Breast epithelium (tissue), 4 donors: Measurements from ENCODE around the gene TPST2. TPM values are rescaled to one million over a fixed set of nuclear protein-coding genes. Genes with fewer than 3 reads are reported as not detected.

Experiments used
- DNase-seq, 2 donors: peaks; one replicate each; pipeline ENCODE4 v3.0.0-alpha.2; 2019; ENCODE audit warnings: low spot score in 2 of 2
- H3K27ac ChIP-seq, 2 donors: fragments of 200-600 bp; sonication (generic) in 1 of 2; one replicate each; pipeline ENCODE4 v1.5.1; 2016 to 2019; ENCODE audit warnings: mild to moderate bottlenecking in 1 of 2
- H3K27me3 ChIP-seq, 2 donors: fragments of 200-600 bp; sonication (generic) in 1 of 2; one replicate each; pipeline versions ENCODE4 v1.5.1 to v1.6.0; 2017 to 2019; ENCODE audit warnings: control low read depth in 1 of 2, mild to moderate bottlenecking in 1 of 2
- H3K36me3 ChIP-seq: fragments of 200-600 bp; one replicate; pipeline ENCODE4 v1.5.1; 2019
- H3K4me1 ChIP-seq, 2 donors: fragments of 200-600 bp; sonication (generic); one replicate each; pipeline ENCODE4 v1.5.1; 2016 to 2019; ENCODE audit warnings: control low read depth in 1 of 2
- H3K4me3 ChIP-seq, 3 donors: fragments of 200-600 bp; sonication (generic); 1 replicate in 2 of 3; 2 replicates in 1 of 3; pipeline ENCODE4 v1.5.1; 2016 to 2019; ENCODE audit warnings: mild to moderate bottlenecking in 3 of 3, moderate library complexity in 2 of 3
- H3K9me3 ChIP-seq, 2 donors: fragments of 200-600 bp; sonication (generic) in 1 of 2; one replicate each; pipeline ENCODE4 v1.5.1; 2016 to 2019; ENCODE audit warnings: control low read depth in 1 of 2
- POLR2A ChIP-seq: fragments of 450-650 bp; IDR thresholded peaks from one replicate; pipeline ENCODE4 v1.6.1; 2016; ENCODE audit warnings: antibody characterized with exemption, mild to moderate bottlenecking, moderate library complexity
- POLR2AphosphoS5 ChIP-seq, 3 donors: sonication (generic); formaldehyde crosslinking; IDR thresholded peaks; one replicate each; pipeline ENCODE4 v1.6.1; 2017; ENCODE audit warnings: antibody characterized with exemption in 3 of 3
- intact Hi-C: fragments of 100-400 bp; cut with DNase I; formaldehyde crosslinking; loops from one replicate; pipeline ENCODE4 v1.15.1; 2023; ENCODE audit warnings: low total_unique reads
- total RNA-seq, 3 donors: library from RNA; depleted of rRNA; stranded (reverse); fragments of >200 nt; gene quantifications; one replicate each; pipeline ENCODE4 v1.1.0, GENCODE V29; 2016
- TF ChIP-seq, protein P1 (sequence below), 3 donors: fragments of 450-650 bp; IDR thresholded peaks; one replicate each; pipeline ENCODE4 v1.5.1; 2016 to 2017; ENCODE audit warnings: antibody characterized with exemption in 3 of 3, mild to moderate bottlenecking in 3 of 3, moderate library complexity in 3 of 3

The TPST2 gene
- total RNA-seq, 3 donors from 2014 or later, result 36.6 to 81.9 (median 59.8) TPM

DNA sequence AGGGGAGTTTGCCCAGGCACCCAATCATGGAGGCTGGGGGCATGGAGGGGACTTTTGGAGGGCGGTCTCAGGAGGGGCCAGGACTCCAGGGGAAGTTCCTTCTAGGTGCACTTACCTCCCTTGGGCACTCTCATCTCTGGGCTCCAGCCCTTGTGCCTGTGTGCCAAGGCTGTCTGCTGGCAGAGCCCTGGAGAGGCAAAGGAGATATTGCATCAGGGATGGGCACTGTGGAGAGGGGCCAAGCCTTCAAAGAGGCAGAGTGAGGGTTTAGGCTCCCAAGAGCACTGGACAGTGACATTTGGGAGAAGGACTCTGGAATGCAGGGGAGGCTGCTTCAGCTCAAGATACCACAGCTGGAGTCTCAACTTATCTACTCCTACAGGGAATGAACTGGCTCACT is 45.4 kb downstream of the TPST2 start:
- Histone ChIP-seq H3K4me3 (no peak overlapping the region), H3K4me1 (no peaks in the 10 kb centered on the region), H3K36me3 (no peaks in the 10 kb centered on the region), H3K27ac (no peak overlapping the region), H3K27me3 (no peaks in the 10 kb centered on the region), H3K9me3 (no peaks in the 10 kb centered on the region)
- no peak for DNase-seq
- intact Hi-C loops, result no loop called here
- no peak for TF ChIP-seq POLR2A
- TF ChIP-seq, protein P1, sequence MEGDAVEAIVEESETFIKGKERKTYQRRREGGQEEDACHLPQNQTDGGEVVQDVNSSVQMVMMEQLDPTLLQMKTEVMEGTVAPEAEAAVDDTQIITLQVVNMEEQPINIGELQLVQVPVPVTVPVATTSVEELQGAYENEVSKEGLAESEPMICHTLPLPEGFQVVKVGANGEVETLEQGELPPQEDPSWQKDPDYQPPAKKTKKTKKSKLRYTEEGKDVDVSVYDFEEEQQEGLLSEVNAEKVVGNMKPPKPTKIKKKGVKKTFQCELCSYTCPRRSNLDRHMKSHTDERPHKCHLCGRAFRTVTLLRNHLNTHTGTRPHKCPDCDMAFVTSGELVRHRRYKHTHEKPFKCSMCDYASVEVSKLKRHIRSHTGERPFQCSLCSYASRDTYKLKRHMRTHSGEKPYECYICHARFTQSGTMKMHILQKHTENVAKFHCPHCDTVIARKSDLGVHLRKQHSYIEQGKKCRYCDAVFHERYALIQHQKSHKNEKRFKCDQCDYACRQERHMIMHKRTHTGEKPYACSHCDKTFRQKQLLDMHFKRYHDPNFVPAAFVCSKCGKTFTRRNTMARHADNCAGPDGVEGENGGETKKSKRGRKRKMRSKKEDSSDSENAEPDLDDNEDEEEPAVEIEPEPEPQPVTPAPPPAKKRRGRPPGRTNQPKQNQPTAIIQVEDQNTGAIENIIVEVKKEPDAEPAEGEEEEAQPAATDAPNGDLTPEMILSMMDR (IDR thresholded peaks at IDR 0.05), result no peak
- no peak for TF ChIP-seq POLR2AphosphoS5 (IDR thresholded peaks at IDR 0.05)

DNA sequence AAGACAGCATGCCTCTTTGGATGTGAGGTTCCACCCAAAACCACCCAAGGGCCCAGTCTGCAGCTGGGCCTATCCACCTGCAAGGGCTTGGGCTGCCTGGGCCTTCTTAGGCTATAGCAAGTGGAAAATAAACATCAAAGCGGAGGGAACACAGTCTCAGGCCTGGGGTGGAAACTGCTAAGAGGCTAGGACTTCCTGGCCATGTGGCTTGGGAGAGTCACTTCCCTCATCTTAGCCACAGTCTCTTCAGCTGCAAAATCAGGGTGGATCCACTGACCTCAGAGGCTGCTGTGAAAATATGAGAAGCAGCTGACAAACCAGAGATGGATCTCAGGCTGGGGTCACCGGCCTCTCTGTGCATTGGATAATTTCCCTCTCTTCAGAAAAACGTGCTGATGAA is 47.1 kb downstream of the TPST2 start:
- Histone ChIP-seq H3K4me1 (no peaks in the 10 kb centered on the region), H3K9me3 (no peaks in the 10 kb centered on the region), H3K36me3 (no peaks in the 10 kb centered on the region), H3K4me3 (no peak overlapping the region), H3K27me3 (no peaks in the 10 kb centered on the region), H3K27ac (no peak overlapping the region)
- intact Hi-C loops, result no loop called here
- TF ChIP-seq, protein P1 (IDR thresholded peaks at IDR 0.05), result no peak
- TF ChIP-seq POLR2AphosphoS5 (IDR thresholded peaks at IDR 0.05), result no peak
- TF ChIP-seq POLR2A, result no peak
- DNase-seq, result no peak

DNA sequence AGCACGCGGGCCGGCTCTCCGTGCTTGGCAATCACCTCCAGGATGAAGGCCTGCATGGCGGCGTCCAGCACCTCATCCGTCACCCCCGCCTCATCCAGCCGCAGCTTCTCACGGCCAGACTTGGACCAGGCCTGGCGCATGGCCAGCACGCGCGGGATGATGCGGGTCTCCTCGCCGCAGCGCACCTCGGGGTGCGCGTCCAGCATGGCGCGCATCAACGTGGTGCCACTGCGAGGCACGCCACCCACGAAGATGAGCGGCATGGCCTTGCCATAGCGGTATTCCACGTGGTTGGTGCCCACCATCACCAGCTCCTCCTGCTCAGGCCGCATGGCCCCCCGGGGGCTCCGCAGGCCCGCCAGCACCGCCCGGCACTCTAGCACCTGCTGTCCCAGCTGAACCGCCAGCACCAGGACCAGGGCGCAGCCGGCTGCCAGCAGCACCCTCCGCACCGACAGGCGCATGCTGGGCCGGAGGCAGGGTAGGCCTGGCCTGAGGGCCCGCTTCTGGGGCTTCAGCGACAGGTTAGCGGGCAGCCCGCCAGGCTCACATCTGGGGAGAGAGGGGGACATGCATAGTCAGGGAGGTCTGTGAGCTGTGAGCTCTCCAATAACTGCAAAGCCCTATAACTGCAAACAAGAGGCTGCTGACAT is 48.6 kb downstream of the TPST2 start:
- DNase-seq, result no peak
- H3K36me3 ChIP-seq, result no peaks in the 10 kb centered on the region
- no peak overlapping the region for H3K4me3 ChIP-seq
- no peaks in the 10 kb centered on the region for H3K4me1 ChIP-seq
- no peak overlapping the region for H3K27ac ChIP-seq
- TF ChIP-seq, protein P1 (IDR thresholded peaks at IDR 0.05), result no peak
- TF ChIP-seq POLR2AphosphoS5 (IDR thresholded peaks at IDR 0.05) (no peak), POLR2A (no peak)
- H3K27me3 ChIP-seq, result no peaks in the 10 kb centered on the region
- intact Hi-C loops, result no loop called here
- H3K9me3 ChIP-seq, result no peaks in the 10 kb centered on the region

DNA sequence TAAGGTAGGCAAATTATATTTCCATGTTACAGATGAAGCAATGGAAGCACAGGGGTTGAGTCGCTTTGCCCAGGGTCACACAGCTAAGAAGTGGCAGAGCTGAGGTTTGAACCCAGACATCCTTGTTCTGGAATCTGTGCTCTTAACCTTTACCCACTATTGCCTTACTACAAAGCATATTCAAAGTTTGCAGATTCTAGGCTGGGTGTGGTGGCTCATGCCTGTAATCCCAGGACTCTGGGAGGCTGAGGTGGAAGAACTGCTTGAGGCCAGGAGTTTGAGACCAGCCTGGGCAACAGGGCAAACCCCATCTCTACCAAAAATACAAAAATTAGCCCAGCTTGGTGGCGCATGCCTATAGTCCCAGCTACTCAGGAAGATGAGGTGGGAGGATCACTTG is 49.8 kb downstream of the TPST2 start:
- H3K27ac ChIP-seq, result no peak overlapping the region
- intact Hi-C loops, result no loop called here
- H3K4me1 ChIP-seq, result no peaks in the 10 kb centered on the region
- no peak overlapping the region for H3K4me3 ChIP-seq
- no peaks in the 10 kb centered on the region for H3K36me3 ChIP-seq
- H3K9me3 ChIP-seq, result no peaks in the 10 kb centered on the region
- no peak for DNase-seq
- H3K27me3 ChIP-seq, result no peaks in the 10 kb centered on the region
- TF ChIP-seq POLR2AphosphoS5 (IDR thresholded peaks at IDR 0.05) (no peak), POLR2A (no peak)
- TF ChIP-seq, protein P1 (IDR thresholded peaks at IDR 0.05), result no peak

DNA sequence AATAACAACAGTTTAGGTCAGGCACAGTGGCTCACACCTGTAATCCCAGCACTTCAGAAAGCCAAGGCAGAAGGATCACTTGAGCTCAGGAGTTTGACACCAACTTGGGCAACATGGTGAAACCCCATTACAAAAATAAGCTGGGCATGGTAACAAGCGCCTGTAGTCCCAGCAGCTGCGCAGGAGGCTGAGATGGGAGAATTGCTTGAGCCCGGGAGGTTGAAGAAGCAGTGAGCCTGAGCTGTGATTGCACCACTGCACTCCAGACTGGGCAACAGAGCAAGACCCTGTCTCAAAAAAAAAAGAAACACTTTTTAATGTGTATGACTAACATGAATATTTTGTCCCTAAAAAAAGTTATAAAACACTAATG is 53.2 kb downstream of the TPST2 start:
- intact Hi-C loops, result no loop called here
- H3K27me3 ChIP-seq, result no peaks in the 10 kb centered on the region
- H3K9me3 ChIP-seq, result no peaks in the 10 kb centered on the region
- H3K4me1 ChIP-seq, result peaks cover 0 to 6% of the 10 kb centered on the region in 2 donors
- DNase-seq, result no peak
- H3K36me3 ChIP-seq, result no peaks in the 10 kb centered on the region
- no peak overlapping the region for H3K27ac ChIP-seq
- TF ChIP-seq, protein P1 (IDR thresholded peaks at IDR 0.05), result no peak
- TF ChIP-seq POLR2A (no peak), POLR2AphosphoS5 (IDR thresholded peaks at IDR 0.05) (no peak)
- no peak overlapping the region for H3K4me3 ChIP-seq
